Ovary (tissue), 9 donors: ENCODE measurements around the gene LAMTOR5. TPM values are rescaled to one million over a fixed set of nuclear protein-coding genes. Genes with fewer than 3 reads are reported as not detected.

Experiments used
- DNase-seq, 5 donors: peaks; one replicate each; pipeline ENCODE4 v3.0.0-alpha.2; 2019 to 2020
- H3K27ac ChIP-seq, 2 donors: fragments of 200-600 bp; one replicate each; pipeline versions ENCODE4 v1.5.1 to v1.8.0; 2019 to 2022
- H3K27me3 ChIP-seq: fragments of 200-600 bp; one replicate; pipeline ENCODE4 v1.8.0; 2022
- H3K36me3 ChIP-seq: fragments of 200-600 bp; sonication (generic); one replicate; pipeline ENCODE4 v1.5.1; 2019
- H3K4me1 ChIP-seq: one replicate; pipeline ENCODE4 v1.8.1; 2013; ENCODE audit warnings: mild to moderate bottlenecking, moderate library complexity; ENCODE audit not compliant: insufficient read depth
- H3K4me3 ChIP-seq: fragments of 200-600 bp; sonication (generic); one replicate; pipeline ENCODE4 v1.5.1; 2017
- H3K9me3 ChIP-seq, 2 donors: fragments of 200-600 bp in 1 of 2; sonication (generic) in 1 of 2; one replicate each; pipeline versions ENCODE4 v1.5.1 to v1.8.1; 2013 to 2019; ENCODE audit warnings: mild to moderate bottlenecking in 1 of 2, moderate library complexity in 1 of 2
- EP300 ChIP-seq: sonication (generic); formaldehyde crosslinking; IDR thresholded peaks from one replicate; pipeline ENCODE4 v1.6.1; 2017; ENCODE audit warnings: antibody characterized with exemption
- POLR2A ChIP-seq: fragments of 450-650 bp; IDR thresholded peaks from one replicate; pipeline ENCODE4 v1.6.1; 2017; ENCODE audit warnings: antibody characterized with exemption, mild to moderate bottlenecking, moderate library complexity
- WGBS, 3 donors: extraction: QIAGEN DNeasy Blood & Tissue Kit in 1 of 3; methylation state at CpG; one replicate each; pipeline versions ENCODE4 v1.1.5 to v1.1.7; 2013 to 2017; 5-methylcytosine and 5-hydroxymethylcytosine counted together
- intact Hi-C, 4 donors: fragments of 100-400 bp; cut with DNase I; formaldehyde crosslinking; loops; one replicate each; pipeline versions ENCODE4 v1.11.0 to v1.15.1; 2022 to 2023
- polyA plus RNA-seq, 2 donors: library from polyadenylated mRNA; stranded (reverse); fragments of 200-250 nt in 1 of 2; fragments of 350-450 nt in 1 of 2; fragmentation: Illumina TruSeq in 1 of 2; extraction: RNeasy Lipid Tissue Mini Kit (QIAGEN cat#74804) in 1 of 2; gene quantifications; one replicate each; pipeline ENCODE4 v1.2.3, GENCODE V29; 2013 to 2014
- total RNA-seq, 7 donors: library from RNA; depleted of rRNA in 2 of 7; stranded (reverse); fragments of >200 nt in 2 of 7; fragmentation: NEBNext Ultra II Directional in 3 of 7; extraction: Animal tissue kit (Norgen Biotek cat#: 25700) in 3 of 7; gene quantifications; one replicate each; pipeline versions ENCODE4 v1.1.0 to v1.2.4, GENCODE V29; 2016 to 2023
- TF ChIP-seq, protein P1 (sequence below), 3 donors: fragments of 450-650 bp in 2 of 3; fragments of 200-600 bp in 1 of 3; IDR thresholded peaks; one replicate each; pipeline versions ENCODE4 v1.5.1 to v1.8.0; 2016 to 2022; ENCODE audit warnings: antibody characterized with exemption in 3 of 3, mild to moderate bottlenecking in 1 of 3
- donor health status: DM: no; HTN: no; CAD: no; lungs with moderate emphysema.
- donor health status: DM: no; HTN: no; CAD: no.
- donor health status: Bipolar disorder and iron deficiency.
- donor health status: DM: yes; HTN: yes; CAD: no.
- donor health status: DM: no; HTN: no; CAD: no.
- donor health status: DM: yes; HTN: yes; CAD: no.

LAMTOR5 gene
- total and polyA plus RNA-seq, 9 donors: 103 to 265 (median 124) TPM

DNA sequence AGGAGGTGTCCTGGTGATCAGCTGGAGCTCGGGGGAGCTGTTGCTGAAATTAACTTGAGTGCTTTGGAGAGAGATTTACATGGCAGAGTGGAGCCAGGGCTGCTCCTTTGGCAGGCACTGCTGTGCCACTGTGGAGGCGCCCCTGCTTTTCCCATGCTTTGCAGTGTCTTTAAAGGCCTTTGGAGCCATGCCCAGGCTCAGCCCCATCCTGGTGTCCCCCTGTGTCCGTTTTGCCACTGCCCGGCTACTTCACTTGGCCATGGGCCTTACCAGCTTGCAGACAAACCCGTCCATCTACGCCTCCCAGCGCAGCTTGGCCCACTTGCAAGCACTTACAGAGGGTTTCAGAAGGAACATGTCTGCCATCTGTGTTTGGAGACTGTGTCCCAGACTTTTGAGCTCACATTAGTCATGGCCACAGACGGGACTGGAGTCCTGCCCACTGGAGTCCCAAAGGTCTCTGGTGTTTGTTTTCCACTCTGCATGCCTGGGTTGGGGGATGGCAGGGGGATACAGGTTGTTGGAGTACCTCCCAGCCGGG is 18.2 kb upstream of the LAMTOR5 start:
- WGBS, 3 donors: 67 to 75% (median 74%) methylated on average over 9 of the region's 9 CpGs
- intact Hi-C loops: no loop called here
- peak; percentile 37 to 50 (median 48) for DNase-seq
- H3K27me3 ChIP-seq: no peaks in the 10 kb centered on the region
- H3K4me3 ChIP-seq: no peak overlapping the region
- TF ChIP-seq, protein P1, sequence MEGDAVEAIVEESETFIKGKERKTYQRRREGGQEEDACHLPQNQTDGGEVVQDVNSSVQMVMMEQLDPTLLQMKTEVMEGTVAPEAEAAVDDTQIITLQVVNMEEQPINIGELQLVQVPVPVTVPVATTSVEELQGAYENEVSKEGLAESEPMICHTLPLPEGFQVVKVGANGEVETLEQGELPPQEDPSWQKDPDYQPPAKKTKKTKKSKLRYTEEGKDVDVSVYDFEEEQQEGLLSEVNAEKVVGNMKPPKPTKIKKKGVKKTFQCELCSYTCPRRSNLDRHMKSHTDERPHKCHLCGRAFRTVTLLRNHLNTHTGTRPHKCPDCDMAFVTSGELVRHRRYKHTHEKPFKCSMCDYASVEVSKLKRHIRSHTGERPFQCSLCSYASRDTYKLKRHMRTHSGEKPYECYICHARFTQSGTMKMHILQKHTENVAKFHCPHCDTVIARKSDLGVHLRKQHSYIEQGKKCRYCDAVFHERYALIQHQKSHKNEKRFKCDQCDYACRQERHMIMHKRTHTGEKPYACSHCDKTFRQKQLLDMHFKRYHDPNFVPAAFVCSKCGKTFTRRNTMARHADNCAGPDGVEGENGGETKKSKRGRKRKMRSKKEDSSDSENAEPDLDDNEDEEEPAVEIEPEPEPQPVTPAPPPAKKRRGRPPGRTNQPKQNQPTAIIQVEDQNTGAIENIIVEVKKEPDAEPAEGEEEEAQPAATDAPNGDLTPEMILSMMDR (IDR thresholded peaks at IDR 0.05): no peak
- TF ChIP-seq EP300: no peak
- TF ChIP-seq POLR2A: no peak
- peaks cover 12% of the 10 kb centered on the region for H3K4me1 ChIP-seq
- H3K36me3 ChIP-seq: no peaks in the 10 kb centered on the region
- peak overlapping the region; percentile 34 to 50 for H3K27ac ChIP-seq
- no peaks in the 10 kb centered on the region for H3K9me3 ChIP-seq

DNA sequence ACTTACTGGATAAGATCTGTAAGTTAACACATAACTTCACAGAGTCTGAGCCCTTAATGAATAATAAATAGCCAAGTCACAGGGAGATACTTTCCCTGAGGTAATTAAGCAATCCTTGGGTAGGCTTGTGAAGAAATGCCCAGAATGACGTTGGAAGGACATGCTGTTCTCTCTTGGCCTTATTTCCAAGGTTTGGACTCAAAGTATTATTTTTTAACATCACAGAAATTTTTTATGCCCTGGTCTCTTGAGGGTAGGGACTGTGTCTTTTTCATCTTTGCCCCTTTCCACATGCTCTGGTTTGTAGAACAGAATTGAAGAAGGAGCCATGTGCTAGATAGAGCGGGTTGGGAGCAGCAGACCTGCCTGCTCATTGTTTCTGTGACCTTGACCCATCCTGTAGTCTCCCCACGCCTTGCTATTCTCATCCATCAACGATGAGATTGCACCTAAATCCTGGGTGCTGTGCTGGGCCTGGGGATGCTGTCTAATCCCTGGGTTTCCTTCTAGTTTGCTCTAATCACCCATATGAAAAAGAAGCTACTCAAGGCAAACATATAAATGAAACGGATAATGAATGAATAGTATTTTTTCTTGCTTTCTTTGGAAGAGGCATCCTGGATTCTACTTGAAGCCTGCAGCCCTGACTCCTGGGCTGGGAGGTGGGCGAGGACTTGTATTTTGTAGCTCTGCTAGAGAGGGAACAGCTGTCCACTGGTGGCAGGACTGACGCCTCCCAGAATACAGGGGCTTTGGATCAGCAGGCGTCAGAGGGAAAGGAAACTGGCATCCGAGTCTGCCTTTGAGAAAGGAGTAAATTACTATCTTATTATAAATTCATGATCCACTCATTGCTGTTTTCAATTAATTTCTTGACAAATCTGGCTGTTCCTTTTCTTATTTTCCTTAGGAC is 17.5 kb upstream of the LAMTOR5 start:
- Histone ChIP-seq H3K36me3 (no peaks in the 10 kb centered on the region), H3K4me1 (peaks cover 12% of the 10 kb centered on the region), H3K9me3 (no peaks in the 10 kb centered on the region), H3K27ac (peak overlapping the region; percentile 34 to 50), H3K27me3 (no peaks in the 10 kb centered on the region), H3K4me3 (no peak overlapping the region)
- 21 to 34% (median 24%) methylated on average over 9 of the region's 9 CpGs for WGBS, 3 donors
- peak in 3 of 5 donors; percentile 51 to 68 (median 51) for DNase-seq
- intact Hi-C loops: no loop called here
- TF ChIP-seq POLR2A (no peak), EP300 (peak; percentile 77)
- TF ChIP-seq, protein P1 (IDR thresholded peaks at IDR 0.05): no peak

DNA sequence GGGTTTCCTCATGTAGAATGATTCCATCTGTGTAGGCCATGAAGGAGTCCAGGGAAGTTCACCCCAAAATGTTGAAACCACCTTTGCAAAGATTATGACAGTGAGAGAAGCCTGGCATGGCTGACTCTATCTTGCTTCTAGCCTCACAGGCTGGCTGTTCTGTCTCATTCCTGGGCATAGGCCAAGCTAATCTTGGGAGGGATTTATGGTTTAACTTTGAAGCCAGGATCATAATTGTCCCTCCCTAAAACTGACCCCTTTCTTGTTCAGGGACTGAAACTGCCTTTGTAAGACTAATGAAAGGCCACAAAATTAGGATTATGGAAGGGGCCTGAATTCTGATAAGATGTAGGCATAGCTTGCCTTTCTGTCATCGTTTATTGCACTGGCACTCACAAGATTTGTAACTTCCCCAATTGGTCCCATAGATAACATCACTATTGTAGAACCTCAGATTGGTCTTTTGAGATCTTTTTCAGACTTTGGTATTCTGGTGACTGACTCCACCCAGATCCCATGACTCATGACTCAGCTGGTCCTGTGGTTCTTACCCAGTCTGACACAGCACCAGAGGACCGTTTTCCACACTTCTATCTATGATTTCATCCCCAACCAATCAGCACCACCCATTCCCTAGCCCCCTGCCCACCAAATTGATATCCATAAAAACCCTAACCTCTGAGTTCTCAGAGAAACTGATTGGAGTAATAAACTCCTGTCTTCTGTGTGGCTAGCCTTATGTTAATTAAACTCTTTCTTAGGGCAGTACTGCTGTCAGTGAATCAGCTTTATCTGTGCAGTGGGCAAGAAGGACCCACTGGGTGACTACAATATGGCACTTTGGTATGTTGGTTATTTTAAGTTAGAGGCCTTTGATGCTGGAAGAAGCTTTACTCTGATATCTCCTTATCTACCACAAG is 13.6 kb upstream of the LAMTOR5 start:
- DNase-seq: peak in 1 of 5 donors; percentile 33
- intact Hi-C loops: no loop called here
- no peak overlapping the region for H3K27ac ChIP-seq

More for the DNA sequence above, 13.6 kb upstream of the LAMTOR5 start:
- Histone ChIP-seq H3K27me3 (no peaks in the 10 kb centered on the region), H3K36me3 (no peaks in the 10 kb centered on the region), H3K4me1 (peaks cover 12% of the 10 kb centered on the region), H3K4me3 (no peak overlapping the region), H3K9me3 (no peaks in the 10 kb centered on the region)
- 69 to 75% (median 75%) methylated on average over 2 of the region's 2 CpGs for WGBS, 3 donors
- TF ChIP-seq EP300 (no peak), POLR2A (no peak)
- TF ChIP-seq, protein P1 (IDR thresholded peaks at IDR 0.05): no peak
